GM18909 (cell line): Measurements from ENCODE around the gene COL19A1.

Source experiments
- ATAC-seq: cut with Tn5 transposase; IDR thresholded peaks from one replicate; pipeline ENCODE4 v1.9.1; 2021; ENCODE audit warnings: mild to moderate bottlenecking; ENCODE audit not compliant: unreplicated experiment, poor library complexity

The COL19A1 gene

DNA sequence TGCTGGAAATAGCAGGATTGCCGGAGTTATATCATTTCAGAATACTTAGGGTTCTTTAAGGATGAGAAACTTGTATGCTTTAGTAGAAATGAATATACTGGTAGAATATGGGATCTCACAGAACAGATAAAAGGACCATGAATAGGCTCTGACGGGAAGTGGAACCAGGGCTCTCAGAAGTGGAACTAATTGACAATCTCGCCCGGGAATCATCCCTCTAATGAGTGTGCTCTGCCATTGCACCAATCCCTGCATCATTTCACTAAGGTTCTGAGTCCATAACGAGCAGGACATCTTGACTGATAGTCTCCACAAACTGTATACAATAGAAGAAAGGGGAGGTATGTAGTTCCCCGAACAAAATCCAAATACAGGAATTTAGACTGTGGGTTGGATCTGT is 286.4 kb downstream of the COL19A1 start:
- ATAC-seq, result no peak

- no peak for ATAC-seq
Observed at GRCh38 chr6:70157086-70157485, 290.7 kb downstream of the COL19A1 start.

DNA sequence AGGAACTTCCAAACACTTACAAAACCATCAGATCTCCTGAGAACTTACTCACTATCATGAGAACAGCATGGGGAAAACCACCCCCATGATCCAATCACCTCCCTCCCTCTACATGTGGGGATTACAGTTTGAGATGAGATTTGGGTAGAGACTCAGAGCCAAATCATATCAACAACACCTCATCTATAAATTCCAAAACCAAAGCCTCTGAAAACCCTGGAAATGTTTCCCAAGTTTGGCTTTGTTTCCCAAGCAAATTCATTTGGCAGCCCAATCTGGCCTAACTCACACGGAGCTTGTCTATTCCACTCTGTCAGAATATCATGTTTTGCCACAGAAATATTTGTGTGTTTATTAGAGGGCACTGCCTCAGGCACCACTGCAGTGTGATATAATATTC is 293.9 kb downstream of the COL19A1 start:
- no peak for ATAC-seq

DNA sequence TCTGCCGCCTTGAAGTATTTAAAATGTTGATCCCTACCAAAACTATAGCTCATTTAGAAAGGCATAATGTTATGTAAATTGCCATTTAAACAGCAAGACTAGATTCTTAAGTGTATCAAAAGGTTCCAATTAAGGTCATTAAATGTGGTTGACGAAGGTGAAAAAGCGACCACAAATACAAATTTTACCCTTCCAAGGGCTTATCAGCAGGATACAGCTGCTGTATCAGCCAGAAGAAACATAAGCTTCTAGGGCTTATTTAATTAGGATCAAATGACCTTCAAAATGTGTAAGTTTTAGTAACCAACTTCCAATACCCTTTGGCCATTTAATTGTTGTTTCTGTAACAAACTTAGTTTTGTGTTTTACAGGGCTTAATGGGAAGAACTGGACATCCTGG is 296.6 kb downstream of the COL19A1 start:
- no peak for ATAC-seq

- ATAC-seq, result no peak
Observed at GRCh38 chr6:70163795-70164194, 297.4 kb downstream of the COL19A1 start.

DNA sequence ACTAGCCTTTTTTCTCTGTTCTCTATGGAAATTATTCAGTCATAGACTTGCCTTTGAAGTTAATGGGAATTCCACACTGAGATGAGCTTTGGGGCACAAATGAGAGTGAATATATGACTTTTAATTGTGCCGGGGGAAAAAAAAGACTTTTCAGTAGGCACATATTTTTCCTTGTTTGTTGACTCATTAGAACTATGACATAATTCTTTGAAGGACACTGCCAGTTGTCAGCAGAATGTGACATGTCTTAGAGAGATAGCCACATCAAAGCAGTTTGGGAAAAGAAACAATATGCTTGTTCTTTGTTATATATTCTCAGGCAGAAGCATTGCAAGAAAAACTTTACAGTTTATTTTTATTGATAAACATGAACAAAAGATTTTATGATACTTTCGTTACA is 298.2 kb downstream of the COL19A1 start:
- ATAC-seq, result no peak

- peak; percentile 89 for ATAC-seq
Observed at GRCh38 chr6:70166088-70166958, 300.0 kb downstream of the COL19A1 start.

- ATAC-seq, result no peak
Observed at GRCh38 chr6:70168681-70169377, 302.5 kb downstream of the COL19A1 start.

DNA sequence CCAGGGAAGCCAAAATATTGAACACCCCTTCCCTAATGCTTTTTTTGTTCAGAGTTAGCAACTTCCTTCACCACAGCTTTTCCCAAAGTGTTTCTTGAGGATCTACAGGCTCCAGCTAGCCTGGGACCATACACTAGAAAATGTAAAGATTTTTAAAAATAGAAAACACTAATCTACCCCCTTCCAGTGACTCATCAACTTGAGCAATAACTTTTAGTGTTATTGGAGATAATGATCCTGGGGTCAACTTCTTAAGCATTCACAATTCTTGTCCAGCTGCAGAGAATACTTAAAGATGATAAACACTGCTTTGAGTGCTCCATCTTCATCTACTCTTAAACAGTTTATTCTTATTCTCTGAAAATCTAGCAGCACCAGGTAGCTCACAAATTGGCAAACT is 304.9 kb downstream of the COL19A1 start:
- no peak for ATAC-seq

GRCh38 chr6:70172252-70172651 is 305.9 kb downstream of the COL19A1 start:
- no peak for ATAC-seq

DNA sequence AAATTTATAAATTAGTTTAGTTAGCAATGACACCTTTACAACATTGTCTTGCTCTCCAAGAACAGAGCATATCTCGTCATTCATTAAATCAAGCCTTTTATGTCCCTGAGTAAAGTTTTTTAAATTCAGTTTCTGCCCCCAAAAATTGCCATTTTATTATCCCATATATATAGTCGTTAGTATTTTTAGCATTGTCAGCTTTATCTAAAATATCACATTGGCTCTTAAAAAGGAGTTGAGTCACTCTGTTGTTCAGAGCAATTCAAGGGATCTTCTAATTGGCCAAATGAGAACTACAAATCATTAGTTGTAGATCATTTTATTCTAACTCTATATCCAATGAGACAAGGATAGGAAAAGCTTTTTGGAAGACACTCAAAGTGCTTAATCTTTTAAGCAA is 309.4 kb downstream of the COL19A1 start:
- ATAC-seq, result no peak

DNA sequence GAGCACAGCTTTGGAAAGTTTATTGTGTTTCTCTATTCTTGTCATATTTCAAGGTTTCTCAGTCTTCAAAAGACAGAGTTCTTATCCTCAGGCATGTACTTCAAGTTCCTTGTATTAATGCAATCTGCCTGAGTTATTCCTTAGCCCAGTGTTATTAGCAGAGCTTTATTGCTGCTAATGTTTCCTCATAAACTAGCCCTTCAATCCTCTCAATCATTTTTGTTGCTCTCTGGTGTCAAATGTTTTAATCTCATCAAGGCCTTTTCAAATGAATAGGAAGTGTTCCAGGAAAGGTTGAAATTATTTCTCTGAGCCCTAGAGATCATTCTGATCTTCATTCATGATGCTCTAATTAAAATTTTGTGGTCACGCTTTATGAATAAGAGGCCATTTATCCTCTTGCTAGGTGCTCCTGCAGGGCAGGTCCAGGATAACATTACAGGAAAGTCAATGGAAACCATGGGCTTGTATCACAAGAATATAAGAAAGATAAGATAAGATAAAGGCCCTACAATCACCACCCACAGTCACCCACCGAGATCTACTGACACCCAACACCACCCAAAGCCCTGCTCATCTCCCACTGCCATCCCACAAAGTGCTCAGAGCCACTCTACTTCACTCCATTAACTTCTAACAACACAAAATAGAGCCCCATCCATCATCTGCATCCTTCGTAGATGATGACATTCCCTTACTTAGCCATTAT is 310.6 kb downstream of the COL19A1 start:
- ATAC-seq, result no peak

DNA sequence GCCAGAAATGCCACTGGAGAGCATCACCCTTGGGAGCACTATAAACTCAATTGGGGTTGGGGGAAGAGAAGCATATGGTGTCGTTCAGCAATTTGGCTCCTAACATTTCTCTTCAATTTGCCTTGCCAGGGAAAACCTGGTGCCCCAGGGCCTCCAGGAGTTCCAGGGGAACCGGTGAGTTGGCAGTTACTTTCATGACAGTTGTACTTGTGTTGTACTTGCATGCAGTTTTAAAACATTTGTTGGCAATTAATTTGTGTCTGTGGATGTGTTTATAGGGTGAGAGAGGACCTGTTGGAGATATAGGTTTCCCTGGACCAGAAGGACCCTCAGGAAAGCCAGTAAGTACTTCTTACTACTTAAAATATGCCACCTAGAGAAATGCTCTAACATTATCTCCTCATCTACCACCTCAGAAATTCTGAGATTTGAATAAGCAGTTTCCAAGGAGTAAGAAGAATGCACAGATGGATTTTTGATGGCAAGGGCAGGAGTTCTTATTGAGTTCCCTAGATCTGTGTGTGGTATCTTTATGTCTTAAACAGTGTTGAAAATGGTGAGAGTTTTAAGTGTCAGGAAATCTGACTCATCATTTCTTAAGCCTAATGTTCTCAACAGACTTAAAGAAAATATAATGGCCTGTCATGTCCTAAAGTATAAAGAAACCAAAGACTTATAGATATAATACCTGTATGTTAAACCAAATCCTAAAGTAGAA is 314.0 kb downstream of the COL19A1 start:
- no peak for ATAC-seq

- peak; percentile 51 for ATAC-seq
Observed at GRCh38 chr6:70180901-70181599, 314.7 kb downstream of the COL19A1 start.

GRCh38 chr6:70183538-70183937 is 317.2 kb downstream of the COL19A1 start:
- no peak for ATAC-seq

GRCh38 chr6:70184723-70185122 is 318.4 kb downstream of the COL19A1 start:
- no peak for ATAC-seq

DNA sequence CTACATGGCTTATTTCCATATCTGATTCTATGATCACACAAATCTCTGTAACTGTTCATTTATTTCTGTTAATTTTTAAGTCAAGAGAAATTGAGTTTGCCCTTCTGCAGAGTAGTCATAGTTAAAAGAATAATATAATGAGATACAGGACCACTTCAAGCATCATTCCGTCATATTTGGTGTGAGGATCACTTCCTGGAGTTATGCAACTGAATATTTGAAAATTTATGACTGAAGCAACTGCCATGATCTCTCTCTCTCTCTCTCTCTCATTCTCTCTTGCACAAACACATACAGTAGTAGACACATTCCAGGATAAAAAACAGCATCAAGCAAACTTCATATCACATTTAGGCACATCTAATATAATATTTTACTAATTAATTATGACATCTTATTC is 320.1 kb downstream of the COL19A1 start:
- ATAC-seq, result no peak

- no peak for ATAC-seq
Observed at GRCh38 chr6:70188202-70188601, 321.8 kb downstream of the COL19A1 start.

GRCh38 chr6:70194421-70194820 is 328.1 kb downstream of the COL19A1 start:
- no peak for ATAC-seq

DNA sequence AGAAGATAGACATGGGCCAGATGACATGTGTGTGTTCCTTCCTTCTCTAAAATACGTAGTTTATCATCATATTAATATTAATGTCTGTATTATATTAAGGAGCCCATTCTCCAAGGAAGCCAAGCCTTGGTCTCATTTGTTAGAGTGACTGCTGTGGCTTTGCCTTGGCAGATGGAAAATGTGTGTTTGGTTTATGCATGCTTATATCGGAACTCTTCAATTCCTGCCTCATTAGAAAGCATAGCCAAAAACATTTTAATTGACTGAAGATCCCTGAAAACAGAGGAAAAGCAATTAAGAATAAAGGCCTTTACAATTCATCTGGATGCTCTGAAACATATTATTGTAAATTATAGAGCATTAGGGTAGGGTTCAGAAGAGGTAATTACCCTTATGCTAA is 330.2 kb downstream of the COL19A1 start:
- no peak for ATAC-seq
